Fibroblast of peridontal ligament (primary cell): ENCODE measurements around the gene TPO.
"Not testable (repeated sequence)": the region's sequence is repeated elsewhere in the genome, so short reads cannot be mapped to it uniquely, and the experiment has no call there.

ENCODE experiments used
- DNase-seq: peaks from one replicate; pipeline ENCODE4 v3.0.0-alpha.2; 2010; ENCODE audit errors: extremely low read depth

TPO gene

DNA sequence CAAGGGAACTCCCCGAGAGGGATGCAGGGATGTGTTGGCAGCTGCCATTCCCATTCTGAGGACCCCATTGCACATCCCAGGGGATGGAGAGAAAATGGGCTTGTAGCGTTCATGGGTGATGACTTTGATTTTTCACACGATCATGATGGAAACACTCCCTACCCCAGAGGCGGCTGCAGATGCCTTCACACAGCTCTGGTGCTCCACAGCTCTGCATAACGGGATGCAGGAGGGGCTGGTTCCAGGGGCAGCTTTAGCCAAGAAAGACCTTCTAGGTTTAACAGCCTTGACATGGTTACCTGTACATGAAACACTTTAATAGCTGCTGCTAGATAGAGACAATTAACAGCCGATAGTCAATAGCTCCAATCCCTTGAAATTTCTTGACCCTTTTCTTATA lies 88.7 kb downstream of the TPO start:
- no peak for DNase-seq

DNA sequence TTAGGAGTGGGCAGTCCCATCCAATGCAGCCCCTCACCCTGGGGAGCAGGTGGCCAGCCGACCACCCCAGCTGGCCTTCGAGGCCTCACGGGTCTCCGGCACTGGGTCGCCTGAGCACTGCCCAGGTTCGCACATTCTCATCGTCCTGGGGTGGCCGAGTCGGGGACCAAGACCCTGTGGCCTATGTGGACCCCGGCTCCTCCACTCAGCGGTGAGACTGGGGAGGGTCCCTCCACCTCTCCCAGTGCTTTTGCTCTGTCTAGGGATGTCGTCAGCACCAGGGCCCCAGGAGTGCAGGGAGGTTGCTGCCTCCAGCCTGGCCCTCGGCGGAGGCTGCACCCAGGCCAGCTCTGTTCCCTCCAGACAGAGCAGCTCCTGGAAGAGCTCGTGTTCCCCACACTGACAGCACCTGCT lies 89.6 kb downstream of the TPO start:
- no peak for DNase-seq

DNA sequence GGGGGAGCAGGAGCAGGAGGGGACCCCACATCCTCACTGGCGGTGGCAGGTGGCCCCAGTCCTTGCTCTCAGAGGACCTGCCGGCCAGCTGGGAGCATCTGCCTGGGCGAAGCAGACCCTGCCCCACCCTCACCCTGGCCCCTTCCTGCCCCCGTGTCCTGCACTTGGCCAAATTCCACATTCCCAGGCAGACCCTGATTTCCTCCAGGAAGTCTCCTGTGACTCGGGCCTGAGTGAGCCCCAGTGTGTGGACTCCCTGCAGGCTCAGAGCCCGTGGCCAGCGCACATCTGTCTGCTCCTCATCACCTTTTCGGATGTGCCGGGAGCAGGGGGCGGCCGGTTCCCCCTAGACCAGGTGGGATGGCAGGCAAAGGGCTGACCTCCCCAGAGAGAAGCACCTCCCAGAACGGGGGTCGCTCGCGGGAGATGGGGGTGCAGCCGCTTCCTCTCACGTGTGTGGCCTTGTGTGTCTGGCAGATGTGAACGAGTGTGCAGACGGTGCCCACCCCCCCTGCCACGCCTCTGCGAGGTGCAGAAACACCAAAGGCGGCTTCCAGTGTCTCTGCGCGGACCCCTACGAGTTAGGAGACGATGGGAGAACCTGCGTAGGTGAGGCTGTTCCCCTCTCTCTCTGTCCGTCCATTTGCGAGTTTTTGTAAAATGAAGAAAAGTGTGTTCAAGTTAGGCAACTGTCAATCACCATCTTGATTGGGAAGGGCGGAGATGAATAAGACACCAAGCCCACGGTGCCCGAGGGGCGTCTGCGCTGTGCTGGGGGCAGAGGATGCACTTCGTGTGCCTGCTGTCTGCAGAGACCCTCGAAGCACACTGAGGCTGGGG lies 90.4 kb downstream of the TPO start:
- DNase-seq = no peak

DNA sequence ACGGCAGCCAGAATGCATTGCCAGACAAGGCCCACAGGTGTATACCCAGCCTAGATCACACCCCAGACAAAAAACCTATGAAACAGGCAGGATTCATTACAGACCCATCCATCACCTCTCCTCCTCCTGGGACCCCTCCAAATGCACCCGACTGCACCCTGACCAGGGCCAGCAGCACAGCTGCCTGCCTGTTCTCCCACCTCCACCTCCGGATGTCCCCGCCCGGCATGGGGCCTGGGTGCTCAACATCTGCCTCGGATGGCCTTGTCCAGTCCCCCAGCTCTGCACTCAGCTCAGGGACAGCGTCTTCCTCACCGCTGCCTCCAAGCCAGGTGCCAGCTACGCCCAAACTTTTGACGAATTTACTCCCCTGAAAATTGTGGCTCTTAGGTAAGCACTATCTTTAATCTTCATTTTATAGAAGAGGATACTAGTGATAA lies 91.1 kb downstream of the TPO start:
- no peak for DNase-seq

DNA sequence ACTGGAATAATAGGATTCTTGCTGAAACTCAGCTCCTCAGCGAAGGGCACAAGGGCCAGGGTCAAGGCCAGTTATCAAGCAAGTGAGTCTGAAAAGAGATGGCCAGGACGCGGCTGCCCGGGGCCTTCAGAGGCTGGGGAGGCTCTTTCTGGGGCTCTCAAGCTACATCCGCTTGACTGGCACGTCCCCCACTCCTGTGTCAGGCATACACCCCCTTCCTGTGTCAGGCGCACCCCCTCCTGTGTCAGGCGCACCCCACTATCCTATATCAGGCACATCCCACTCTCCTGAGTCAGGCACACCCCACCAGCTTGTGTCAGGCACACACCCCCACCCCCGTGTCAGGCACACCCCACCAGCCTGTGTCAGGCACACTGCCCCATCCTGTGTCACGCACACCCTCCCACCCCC lies 91.8 kb downstream of the TPO start:
- DNase-seq = no peak

DNA sequence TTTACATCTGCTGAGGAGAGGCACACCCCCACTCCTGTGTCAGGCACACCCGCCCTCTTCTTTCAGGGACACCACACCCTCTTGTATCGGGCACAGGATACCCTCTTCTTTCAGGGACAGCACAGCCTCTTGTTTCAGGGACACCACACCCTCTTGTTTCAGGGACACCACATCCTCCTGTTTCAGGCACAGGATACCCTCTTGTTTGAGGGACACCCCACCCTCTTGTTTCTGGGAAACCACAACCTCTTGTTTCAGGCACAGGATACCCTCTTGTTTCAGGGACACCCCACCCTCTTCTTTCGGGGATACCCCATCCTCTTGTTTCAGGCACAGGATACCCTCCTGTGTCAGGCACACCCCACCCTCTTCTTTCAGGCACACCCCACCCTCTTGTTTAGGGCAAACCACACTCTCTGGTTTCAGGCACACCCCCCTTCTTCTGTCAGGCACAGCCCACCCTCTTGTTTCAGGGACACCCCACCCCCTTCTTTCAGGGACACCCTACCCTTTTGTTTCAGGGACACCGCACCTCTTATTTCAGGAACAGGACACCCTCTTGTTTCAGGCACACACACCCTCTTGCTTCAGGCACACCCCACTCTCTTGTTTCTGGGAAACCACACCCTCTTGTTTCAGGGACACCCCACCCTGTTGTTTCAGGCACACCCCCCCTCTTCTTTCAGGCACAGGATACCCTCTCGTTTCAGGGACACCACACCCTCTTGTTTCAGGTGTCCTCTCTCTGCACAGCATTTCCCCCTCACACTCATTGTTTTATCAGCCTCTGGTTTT lies 96.2 kb downstream of the TPO start:
- DNase-seq = no peak

DNA sequence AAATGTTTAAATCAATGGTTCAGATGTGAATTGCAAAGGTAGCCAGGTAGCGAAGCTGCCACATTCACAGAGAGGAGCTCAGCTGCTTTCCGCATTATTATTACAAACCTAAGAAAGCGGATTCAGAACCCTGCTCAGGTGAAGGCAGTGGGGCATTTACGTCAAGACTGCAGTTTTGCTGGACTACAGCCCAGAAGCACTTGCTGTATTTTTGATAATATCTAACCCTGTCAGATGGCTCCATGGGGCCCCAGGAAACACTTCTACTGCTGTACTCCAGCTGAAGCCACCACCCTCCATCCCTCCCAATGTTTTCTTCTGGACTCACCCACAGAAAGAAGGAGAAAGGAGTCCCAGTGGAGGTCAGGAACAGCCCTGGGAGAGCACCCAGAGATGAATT lies 96.9 kb downstream of the TPO start:
- no peak for DNase-seq

DNA sequence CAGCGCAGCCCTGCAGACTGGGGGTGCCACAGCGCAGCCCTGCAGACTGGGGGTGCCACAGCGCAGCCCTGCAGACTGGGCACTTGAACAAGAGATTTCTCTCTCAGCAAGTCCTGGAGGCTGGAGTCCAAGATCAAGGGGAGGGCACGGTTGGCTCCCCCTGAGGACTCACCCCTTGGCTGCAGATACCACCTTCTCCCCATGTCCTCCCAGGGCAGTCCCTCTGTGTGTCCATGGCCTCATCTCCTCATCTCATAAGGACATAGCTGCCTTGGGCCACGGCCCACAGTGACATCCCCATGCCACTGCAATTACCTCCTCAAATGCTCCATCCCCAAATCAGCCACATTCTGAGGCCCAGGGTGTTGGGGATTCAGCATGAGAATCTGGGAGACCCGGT lies 98.2 kb downstream of the TPO start:
- DNase-seq = no peak

DNA sequence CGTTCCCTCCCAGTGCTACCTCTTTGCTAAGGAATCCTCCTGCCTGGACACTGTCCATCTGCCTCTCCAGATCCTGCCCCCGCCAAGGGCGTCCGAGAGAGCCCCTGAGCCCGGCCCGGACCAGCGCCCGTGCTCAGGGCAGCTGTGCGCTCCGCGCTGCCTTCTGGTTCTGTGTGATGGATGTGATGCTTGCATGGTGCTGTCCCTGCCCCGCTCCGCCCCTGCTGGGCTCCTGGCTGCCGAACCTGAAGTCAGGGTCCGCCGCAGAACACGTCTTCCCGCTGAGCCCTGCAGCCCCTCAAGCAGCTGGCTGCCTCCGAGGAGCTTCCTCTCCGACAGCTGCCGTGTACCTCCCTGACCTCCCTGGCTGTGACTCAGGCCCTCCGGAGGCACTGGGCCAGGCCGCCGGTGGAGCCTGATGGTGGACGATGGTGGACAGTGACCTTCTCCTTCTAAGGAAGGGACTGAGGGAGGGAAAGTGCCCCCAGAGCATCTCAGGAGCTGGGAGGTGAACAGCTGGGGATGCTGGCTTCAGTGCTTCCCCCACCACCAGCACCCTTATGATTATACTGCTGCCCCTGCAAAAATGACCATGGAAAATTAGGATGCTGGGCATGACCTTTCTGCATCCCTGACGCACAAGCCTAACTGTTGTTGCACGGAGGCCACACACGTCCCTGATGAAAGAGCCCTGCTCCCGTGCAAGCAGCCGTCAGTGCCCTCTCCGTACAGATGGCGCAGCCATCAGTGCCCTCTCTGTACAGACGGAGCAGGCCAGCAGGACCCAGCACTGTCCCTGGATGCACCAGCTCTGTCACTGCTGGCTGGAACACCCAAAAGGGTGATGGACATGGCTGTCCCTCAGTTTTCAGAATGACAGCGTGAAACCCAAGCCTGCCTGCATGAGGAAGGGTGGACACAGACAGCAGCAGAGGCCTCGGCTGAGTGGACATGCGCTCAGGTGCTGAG lies 99.3 kb downstream of the TPO start:
- DNase-seq = no peak

DNA sequence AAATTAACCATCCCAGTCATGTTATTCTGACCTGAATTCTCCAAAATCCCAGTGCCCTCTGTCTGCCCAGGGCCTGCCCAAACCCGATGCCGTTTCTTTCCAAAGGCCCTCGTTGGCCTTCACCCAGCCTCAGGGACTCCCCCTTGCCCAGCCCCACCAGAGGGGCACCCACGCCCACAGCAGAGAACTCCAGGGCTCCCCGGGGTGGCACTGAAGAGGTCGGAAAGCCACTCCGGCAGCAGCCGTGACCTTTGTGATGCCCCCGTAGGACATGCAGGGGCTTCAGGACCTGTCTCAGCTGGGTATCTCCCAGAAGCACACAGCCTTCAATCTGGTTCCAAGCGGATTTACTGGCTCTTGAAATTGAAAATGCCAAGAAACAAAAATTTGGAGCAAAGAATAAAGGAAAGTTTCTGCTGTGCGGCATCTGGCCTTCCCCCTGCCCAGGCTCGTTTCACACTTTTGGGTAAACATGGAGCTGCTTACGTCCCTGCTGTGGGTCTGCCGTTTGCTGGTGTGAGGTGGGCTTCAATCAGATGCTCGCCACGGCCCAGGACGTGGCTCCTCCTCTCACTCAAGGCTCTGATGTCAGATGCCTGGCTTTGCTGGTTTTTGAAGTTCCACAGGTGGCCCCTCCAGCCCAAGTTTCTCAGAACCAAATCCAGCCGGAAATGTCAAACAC lies 101.3 kb downstream of the TPO start:
- DNase-seq = no peak

DNA sequence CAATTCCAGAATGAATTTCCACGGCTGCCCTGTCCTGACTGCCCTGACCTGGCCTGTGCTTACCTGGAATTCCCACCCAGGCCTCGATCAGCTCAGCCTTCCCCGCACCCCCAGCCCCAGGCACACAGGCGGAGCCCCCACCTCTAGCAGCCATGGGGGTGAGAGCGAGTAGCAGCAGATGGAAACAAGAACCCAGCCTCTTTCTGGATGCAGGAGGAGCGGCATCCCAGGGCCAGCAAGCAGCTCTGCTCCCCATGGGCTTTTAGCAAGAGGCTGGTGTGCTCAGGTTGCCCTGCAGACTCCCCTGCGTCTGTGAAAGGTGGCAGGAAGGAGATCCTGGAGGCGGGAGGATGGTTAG lies 101.8 kb downstream of the TPO start:
- no peak for DNase-seq

DNA sequence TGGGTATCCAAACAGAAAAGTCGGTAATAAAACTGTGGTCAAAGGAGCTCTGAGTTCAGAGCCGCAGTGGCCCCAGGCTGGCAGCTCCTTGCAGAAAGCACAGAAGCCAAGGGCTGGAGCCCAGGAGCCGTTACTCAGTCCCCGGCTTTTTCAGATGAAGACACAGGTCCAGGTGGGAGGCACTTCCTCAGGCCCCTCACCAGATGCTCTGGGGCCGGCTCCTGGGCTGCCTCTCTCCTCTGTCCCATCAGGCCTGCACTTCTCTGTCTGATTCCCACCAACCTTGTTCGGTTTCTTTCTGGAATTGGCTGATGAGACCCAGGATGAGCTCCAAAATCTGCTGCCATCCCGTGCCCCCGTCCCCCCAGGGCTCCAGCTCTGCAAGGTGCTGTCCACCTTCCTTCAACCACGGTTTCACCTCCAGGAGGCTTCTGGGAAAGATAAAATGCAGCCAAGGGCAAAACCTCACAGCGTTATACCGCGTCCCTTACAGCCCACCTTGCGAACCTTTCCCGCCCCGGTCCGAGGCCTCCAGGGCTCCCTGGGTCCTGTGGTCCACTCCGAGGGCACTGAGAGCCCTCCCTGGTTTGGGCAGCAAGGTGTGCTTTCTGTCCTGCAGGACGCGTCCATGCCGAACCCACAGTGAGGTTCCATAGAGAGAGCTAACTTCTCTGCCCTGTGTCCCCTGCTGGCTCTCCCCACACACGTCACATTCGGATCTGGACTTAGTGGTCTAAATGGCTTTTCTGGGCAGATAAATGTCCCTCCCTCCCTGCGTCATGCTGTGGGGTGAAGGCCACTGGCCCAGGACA lies 102.9 kb downstream of the TPO start:
- no peak for DNase-seq

DNA sequence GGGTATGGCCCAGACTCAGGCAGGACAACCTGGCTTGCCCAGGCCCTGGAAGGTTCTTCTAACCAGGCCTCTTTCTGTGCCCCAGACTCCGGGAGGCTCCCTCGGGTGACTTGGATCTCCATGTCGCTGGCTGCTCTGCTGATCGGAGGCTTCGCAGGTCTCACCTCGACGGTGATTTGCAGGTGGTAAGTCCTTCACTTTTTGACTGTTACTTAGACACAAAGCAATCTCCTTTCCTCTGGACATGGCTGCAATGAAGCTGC lies 103.5 kb downstream of the TPO start:
- no peak for DNase-seq

DNA sequence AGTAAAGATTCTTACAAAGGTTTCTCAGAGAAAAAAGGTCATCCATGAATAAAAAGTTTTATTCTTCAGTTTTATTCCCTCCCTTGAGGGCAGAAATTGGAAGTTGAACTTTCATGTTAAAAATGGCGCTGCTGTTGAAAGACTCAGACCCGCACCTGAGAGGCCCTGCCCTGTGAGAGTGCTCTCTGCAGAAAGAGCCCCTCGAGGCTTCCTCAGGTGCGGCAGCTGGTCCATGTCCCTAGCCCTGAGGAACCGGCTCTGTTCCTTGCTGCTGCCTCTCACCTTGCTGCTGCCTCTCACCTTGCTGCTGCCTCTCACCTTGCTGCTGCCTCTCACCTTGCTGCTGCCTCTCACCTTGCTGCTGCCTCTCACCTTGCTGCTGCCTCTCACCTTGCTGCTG lies 104.0 kb downstream of the TPO start:
- not testable (repeated sequence) for DNase-seq

DNA sequence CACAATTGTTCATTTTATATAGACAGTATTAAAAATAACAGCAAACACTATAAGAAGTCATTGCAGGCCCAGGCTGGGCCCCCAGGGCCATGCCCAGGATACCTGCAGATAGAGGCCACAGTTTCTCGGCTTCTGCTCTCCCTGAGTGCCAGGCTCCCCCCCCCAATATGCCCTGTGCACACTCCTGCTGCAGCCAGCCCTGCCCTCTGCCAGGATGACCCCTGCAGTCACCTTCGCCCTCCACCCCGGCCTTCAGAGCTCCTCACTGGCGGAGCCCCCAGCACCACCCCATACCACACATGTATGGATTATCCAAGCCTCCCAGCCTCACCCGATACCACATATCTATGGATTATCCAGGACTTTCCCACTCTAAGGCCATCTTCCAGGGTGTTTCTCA lies 104.5 kb downstream of the TPO start:
- DNase-seq = no peak

DNA sequence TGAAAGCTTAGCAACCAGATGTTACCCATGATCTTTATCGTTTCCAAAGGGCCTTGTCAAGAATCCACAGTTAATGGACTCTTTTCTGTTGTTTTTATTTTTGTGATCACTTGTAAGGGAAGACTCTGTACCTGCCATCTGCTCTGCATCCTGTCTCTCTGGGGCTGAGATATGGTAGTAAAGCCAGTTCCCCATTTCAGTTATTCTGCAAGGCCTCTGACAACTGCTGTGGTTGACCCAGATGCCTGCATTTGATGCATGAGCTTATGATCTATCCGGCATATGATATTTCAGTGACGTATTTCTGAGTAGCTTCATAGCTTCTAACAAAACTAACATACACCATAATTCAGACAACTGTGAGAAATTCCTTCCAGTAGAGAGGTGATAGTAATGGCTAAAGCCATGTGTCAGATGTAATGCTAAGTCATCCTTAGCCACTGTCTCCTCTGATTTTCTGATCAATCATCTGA lies 105.1 kb downstream of the TPO start:
- no peak for DNase-seq

DNA sequence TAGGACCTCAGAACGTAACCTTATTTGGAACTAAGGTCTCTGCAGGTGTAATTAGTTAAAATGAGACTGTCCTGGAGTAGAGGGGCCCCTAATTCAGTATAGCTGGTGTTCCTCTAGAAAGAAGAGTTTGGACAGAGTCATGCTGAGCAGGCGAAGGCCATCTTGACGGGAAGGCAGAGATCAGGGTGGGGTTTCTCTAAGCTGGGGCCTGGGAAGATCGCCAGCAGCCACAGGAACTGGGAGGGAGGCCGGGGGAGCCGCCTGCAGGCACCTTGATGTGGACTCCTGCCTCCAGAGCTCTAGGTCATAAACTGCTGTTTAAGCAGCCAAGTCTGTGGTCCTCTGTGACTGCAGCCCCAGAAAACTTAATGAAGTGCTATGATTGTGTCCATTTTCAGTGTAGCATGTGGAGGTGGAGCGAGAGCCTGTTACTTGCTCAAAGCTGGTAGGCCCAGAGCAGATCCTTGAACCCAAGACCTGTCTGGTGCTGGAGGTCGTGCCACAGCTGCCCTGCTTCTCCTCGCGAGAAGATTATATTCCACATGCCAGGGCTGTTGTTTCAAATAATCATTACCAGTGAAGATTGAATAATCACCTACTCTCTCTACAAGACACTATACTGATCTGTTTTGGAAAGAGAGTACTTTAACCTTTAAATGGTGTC lies 105.7 kb downstream of the TPO start:
- no peak for DNase-seq

DNA sequence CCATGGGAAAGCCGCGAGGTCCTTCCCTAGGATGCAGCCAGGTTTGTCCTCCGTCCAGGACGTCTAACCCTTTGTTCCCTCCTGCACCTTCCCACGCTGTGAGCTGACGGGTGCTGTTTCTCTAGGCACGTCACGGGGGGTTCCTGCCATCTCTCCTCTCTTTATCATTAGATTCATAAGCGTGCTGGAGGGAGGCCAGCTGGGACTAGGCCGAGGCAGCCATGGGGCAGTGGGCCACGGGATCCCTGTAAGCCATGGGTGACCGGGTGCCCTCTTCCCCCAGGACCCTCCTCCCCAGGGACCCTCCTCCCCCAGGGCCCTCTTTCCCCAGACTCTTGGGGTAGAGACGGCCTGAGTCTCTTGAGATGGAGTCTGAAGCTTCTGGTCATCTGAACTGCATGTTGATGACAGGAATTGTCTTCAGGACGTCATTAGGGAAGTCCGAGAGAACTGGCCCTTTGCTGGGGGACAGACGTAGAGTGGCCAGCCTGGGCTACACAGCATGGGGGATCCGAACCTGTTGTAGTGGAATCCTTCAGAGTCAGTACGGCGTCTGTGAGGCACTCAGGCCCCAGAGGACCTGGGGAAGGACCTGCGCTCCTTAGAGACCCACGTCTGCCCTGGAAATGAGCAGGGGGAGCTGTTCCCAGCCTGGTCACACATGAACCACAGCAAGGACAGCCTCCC lies 108.1 kb downstream of the TPO start:
- DNase-seq = no peak
